Measurements from ENCODE around the gene ACSF2. TPM values are rescaled to one million over a fixed set of nuclear protein-coding genes. Genes with fewer than 3 reads are reported as not detected.
"Not testable (repeated sequence)": the region's sequence is repeated elsewhere in the genome, so short reads cannot be mapped to it uniquely, and the experiment has no call there.

Gene ACSF2
- total RNA-seq, 5 donors from 2014 or later (not counting 1 experiment from before 2014, with no cell fraction given) = 17.7 to 26.4 (median 21.3) TPM

DNA sequence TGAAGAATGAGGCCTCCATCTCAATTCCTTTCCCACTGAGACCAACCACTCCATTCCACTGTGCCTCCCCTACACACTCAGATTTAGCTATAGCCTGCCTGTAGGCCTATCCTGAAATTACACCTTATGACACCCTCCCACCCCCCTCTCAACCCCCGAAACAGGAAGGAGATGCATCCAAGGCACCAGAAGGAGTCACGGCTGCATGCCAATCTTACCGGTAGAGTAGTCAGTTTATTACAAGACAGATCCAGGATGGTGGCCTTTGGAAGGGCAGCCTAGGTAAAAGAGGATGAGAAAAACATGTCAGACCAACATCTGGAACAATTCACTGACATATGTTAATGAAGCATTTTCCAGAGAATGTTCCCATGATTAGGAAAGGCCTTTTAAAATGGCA lies 31.3 kb upstream of the ACSF2 start:
- peak overlapping the region; percentile 85 to 94 (median 89) for H3K4me3 Mint-ChIP-seq
- no peak overlapping the region for H3K4me3 ChIP-seq (ENCODE audit: control insufficient read depth in 1 of 2, extremely low read depth in 1 of 2, low read length in 1 of 2)
- H3K9me3 Mint-ChIP-seq = no peaks in the 10 kb centered on the region
- H3K36me3 Mint-ChIP-seq = peaks cover 31% of the 10 kb centered on the region
- WGBS (ENCODE audit: insufficient coverage) = no CpG with 5 or more reads among the region's 3 CpGs
- H3K27ac ChIP-seq (ENCODE audit: low read length) = no peak overlapping the region
- peaks cover 0 to 53% of the 10 kb centered on the region in 2 donors for H3K36me3 ChIP-seq (ENCODE audit: control insufficient read depth in 2 of 2, extremely low read depth in 1 of 2, insufficient read depth in 1 of 2, low read length in 1 of 2)
- H3K27ac Mint-ChIP-seq = no peak overlapping the region
- DNase-seq (no peak), ATAC-seq (replicated peaks in 1 of 4) (no peak)
- H3K9me3 ChIP-seq = no peaks in the 10 kb centered on the region
- ChIA-PET CTCF (interaction anchor here (0.6 to 1.2 kb wide), 2 partner anchors 9 to 597 kb away, joined by 3 to 14 read pairs; no protein-coding TSS in a partner anchor), POLR2A (no interaction called here)
- no peaks in the 10 kb centered on the region for H3K27me3 Mint-ChIP-seq
- no peaks in the 10 kb centered on the region for H3K27me3 ChIP-seq (replicated peaks in 1 of 2; ENCODE audit: control insufficient read depth in 2 of 2, extremely low read depth in 1 of 2, insufficient read depth in 2 of 2, low read length in 1 of 2)
- H3K4me1 ChIP-seq (ENCODE audit: control insufficient read depth in 1 of 2, extremely low read depth in 1 of 2, insufficient read depth in 2 of 2, low read length in 2 of 2) = peaks cover 17 to 28% of the 10 kb centered on the region in 2 experiments
- H3K4me1 Mint-ChIP-seq = peaks cover 38 to 43% (median 40%) of the 10 kb centered on the region in 3 donors

DNA sequence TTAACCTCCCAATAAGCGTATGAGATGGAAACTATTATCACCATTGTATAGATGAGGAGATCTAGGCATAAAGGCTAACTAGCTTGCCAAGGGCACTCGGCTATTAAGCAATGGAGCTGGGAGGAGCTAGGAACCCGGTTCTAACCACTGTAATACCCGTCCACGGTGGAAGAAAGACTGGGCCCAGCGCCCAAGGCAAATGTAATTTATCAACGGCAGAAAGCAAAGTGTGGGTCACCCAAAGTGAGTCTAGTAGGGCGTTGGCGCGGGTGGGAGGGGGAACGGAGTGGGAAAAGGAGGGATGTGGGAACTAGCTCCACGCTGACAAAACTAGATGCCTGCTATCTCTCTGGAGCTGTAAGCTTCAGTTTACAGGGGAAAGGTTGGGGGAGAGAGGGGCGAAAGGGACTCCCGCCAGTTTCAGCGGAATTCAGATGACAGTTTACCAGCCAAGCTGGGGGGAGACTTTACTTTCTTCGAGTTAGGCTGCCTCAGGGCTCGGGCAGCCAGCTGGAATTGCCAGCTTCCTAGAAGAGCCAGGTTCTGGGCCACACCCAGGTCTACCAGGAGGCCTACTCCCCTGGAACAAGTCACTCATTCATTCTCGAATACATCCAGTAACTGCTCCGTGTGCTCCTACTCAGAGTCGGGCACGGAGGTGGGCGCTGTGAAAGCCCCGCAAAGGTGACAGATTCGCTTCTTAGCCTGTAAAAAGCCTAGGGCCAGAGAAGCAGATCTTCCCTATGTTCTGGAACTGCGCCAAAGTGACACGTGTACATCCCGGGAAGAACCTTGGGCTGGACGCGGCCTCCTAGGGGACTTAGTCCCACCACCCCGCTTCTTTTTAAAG lies 29.5 kb upstream of the ACSF2 start:
- peaks cover 0 to 35% of the 10 kb centered on the region in 2 donors for H3K36me3 ChIP-seq (ENCODE audit: control insufficient read depth in 2 of 2, extremely low read depth in 1 of 2, insufficient read depth in 1 of 2, low read length in 1 of 2)
- no peaks in the 10 kb centered on the region for H3K27me3 ChIP-seq (replicated peaks in 1 of 2; ENCODE audit: control insufficient read depth in 2 of 2, extremely low read depth in 1 of 2, insufficient read depth in 2 of 2, low read length in 1 of 2)
- Mint-ChIP-seq H3K27ac (peak overlapping the region; percentile 84 to 87), H3K4me1 (peaks cover 38 to 43% (median 40%) of the 10 kb centered on the region in 3 donors), H3K4me3 (peak overlapping the region; percentile 85 to 94 (median 89)), H3K27me3 (no peaks in the 10 kb centered on the region), H3K36me3 (peaks cover 28% of the 10 kb centered on the region), H3K9me3 (no peaks in the 10 kb centered on the region)
- WGBS (ENCODE audit: insufficient coverage) = 20% methylated on average over 25 of the region's 30 CpGs
- ATAC-seq (replicated peaks in 1 of 4) (no peak), DNase-seq (peak in 3 of 35 experiments; percentile 6 to 45 (median 16))
- CTCF ChIA-PET = interaction anchor here (0.6 to 3.2 kb wide), 20 partner anchors 8 to 1058 kb away, joined by 3 to 36 read pairs (median 6); partner anchors contain the start of genes ACSF2 (in 1 of the 2) and CACNA1G (in 1 of the 2)
- peaks cover 17 to 28% of the 10 kb centered on the region in 2 experiments for H3K4me1 ChIP-seq (ENCODE audit: control insufficient read depth in 1 of 2, extremely low read depth in 1 of 2, insufficient read depth in 2 of 2, low read length in 2 of 2)
- H3K9me3 ChIP-seq = no peaks in the 10 kb centered on the region
- POLR2A ChIA-PET = interaction anchor here (0.5 to 0.7 kb wide), 4 partner anchors 13 to 48 kb away, joined by 3 to 4 read pairs (median 4); no protein-coding TSS in a partner anchor
- peak overlapping the region; percentile 93 to 99 for H3K4me3 ChIP-seq (ENCODE audit: control insufficient read depth in 1 of 2, extremely low read depth in 1 of 2, low read length in 1 of 2)
- peak overlapping the region; percentile 77 for H3K27ac ChIP-seq (ENCODE audit: low read length)

DNA sequence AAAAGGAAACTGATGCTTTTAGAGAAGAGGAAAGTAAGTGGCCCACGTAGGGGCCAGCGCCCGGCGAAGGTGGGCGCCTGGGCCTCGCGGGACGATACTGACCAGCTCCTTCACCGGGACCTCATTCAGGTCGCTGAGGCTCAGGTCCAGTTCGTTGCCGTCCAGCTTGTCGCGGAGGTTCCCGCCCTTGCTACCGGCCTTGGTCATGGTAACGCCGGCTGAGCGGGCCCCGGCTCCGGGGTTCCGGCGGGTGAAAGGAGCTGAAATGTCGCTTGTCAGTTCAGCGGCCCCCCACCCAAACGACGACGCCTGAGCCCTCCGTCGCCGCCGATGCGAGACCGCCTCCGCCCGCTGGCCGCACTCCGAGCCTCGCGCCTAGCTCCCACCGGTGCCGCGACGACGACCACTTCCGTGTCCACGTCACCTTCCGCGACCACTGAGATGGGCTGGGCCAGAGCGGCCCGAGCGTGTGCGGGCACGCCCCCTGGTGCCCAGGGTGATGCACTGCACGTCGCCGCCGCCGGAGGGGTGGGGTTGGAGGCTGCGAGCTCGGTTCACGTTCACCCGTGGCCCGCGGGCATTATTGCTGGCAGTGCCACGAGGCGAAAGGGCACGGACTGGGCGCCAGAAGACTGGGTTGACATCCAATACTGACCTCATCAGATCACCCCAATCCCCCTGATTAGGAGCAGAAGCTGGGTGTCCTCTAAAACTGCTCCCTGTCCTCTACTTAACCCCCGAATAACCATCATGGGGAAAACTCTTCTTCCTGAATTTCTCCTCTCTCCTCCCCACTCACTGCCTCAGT lies 28.7 kb upstream of the ACSF2 start, which contains the start of gene LRRC59:
Gene LRRC59 (minus strand): TSS at position 413 of the 808 bp plus-strand sequence. CDS start 206 bp downstream, at position 207.
- under 1% methylated on average over 62 of the region's 70 CpGs for WGBS (ENCODE audit: insufficient coverage)
- Histone ChIP-seq H3K36me3 (ENCODE audit: control insufficient read depth in 2 of 2, extremely low read depth in 1 of 2, insufficient read depth in 1 of 2, low read length in 1 of 2) (peaks cover 0 to 27% of the 10 kb centered on the region in 2 donors), H3K27ac (ENCODE audit: low read length) (peak within 1 kb of the TSS; percentile 77), H3K4me1 (ENCODE audit: control insufficient read depth in 1 of 2, extremely low read depth in 1 of 2, insufficient read depth in 2 of 2, low read length in 2 of 2) (peaks cover 17 to 28% of the 10 kb centered on the region in 2 experiments), H3K9me3 (no peaks in the 10 kb centered on the region), H3K27me3 (replicated peaks in 1 of 2; ENCODE audit: control insufficient read depth in 2 of 2, extremely low read depth in 1 of 2, insufficient read depth in 2 of 2, low read length in 1 of 2) (no peaks in the 10 kb centered on the region), H3K4me3 (ENCODE audit: control insufficient read depth in 1 of 2, extremely low read depth in 1 of 2, low read length in 1 of 2) (peak within 1 kb of the TSS; percentile 93 to 99)
- CTCF ChIA-PET = interaction anchor here (0.5 to 3.2 kb wide), 24 partner anchors 9 to 1059 kb away, joined by 3 to 36 read pairs (median 4); partner anchors contain the start of genes ACSF2 (in 1 of the 2), CACNA1G (in 1 of the 2), EME1 (in 1 of the 2) and MRPL27 (in 1 of the 2)
- Mint-ChIP-seq H3K4me1 (peaks cover 38 to 43% (median 40%) of the 10 kb centered on the region in 3 donors), H3K27ac (peak within 1 kb of the TSS; percentile 84 to 87), H3K9me3 (no peaks in the 10 kb centered on the region), H3K27me3 (no peaks in the 10 kb centered on the region), H3K36me3 (peaks cover 21% of the 10 kb centered on the region), H3K4me3 (peak within 1 kb of the TSS; percentile 85 to 94 (median 89))
- ATAC-seq (replicated peaks in 1 of 4) (peak; percentile 98 to 100 (median 98)), DNase-seq (peak; percentile 81 to 96 (median 90))
- POLR2A ChIA-PET = interaction anchor here (0.5 to 1.0 kb wide), 3 partner anchors 34 to 1067 kb away, joined by 3 to 4 read pairs (median 4); no protein-coding TSS in a partner anchor

DNA sequence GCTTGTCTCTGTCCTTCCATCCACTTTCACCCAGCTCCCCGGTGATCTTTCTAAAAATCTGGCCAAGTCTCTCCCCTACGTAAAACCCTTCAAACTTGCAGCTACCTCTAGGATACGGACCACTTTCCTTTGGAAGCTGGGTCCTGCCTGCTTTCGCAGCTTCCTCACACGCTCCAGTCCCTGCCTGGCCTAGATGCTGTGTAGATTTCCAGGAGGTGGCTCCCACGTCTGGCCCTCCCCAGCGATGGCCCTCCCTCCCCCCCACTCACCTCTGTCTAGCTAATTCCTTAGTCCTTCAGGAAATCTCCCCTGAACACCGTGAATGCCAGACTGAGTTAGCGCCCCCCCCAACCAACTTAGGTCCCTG lies 28.1 kb upstream of the ACSF2 start:
- WGBS (ENCODE audit: insufficient coverage) = 77% methylated on average over 8 of the region's 9 CpGs
- Mint-ChIP-seq H3K36me3 (peaks cover 15% of the 10 kb centered on the region), H3K4me1 (peaks cover 37 to 42% (median 40%) of the 10 kb centered on the region in 3 donors), H3K9me3 (no peaks in the 10 kb centered on the region), H3K27me3 (no peaks in the 10 kb centered on the region), H3K4me3 (peak overlapping the region; percentile 85 to 94 (median 89)), H3K27ac (peak overlapping the region; percentile 73 to 76)
- ChIA-PET POLR2A (interaction anchor here in 1 of 2 donors (0.8 to 1.0 kb wide), 2 partner anchors 34 to 1068 kb away, joined by 3 to 4 read pairs; no protein-coding TSS in a partner anchor), CTCF (interaction anchor here (0.5 to 3.2 kb wide), 17 partner anchors 12 to 163 kb away, joined by 3 to 36 read pairs (median 5); partner anchors contain the start of genes ACSF2 (in 1 of the 2), CACNA1G (in 1 of the 2), EME1 (in 1 of the 2) and MRPL27 (in 1 of the 2))
- H3K36me3 ChIP-seq (ENCODE audit: control insufficient read depth in 2 of 2, extremely low read depth in 1 of 2, insufficient read depth in 1 of 2, low read length in 1 of 2) = peaks cover 0 to 21% of the 10 kb centered on the region in 2 donors
- no peaks in the 10 kb centered on the region for H3K9me3 ChIP-seq
- peaks cover 17 to 28% of the 10 kb centered on the region in 2 experiments for H3K4me1 ChIP-seq (ENCODE audit: control insufficient read depth in 1 of 2, extremely low read depth in 1 of 2, insufficient read depth in 2 of 2, low read length in 2 of 2)
- H3K4me3 ChIP-seq (ENCODE audit: control insufficient read depth in 1 of 2, extremely low read depth in 1 of 2, low read length in 1 of 2) = peak overlapping the region in 1 of 2 donors; percentile 93
- H3K27me3 ChIP-seq (replicated peaks in 1 of 2; ENCODE audit: control insufficient read depth in 2 of 2, extremely low read depth in 1 of 2, insufficient read depth in 2 of 2, low read length in 1 of 2) = no peaks in the 10 kb centered on the region
- H3K27ac ChIP-seq (ENCODE audit: low read length) = no peak overlapping the region
- ATAC-seq (replicated peaks in 1 of 4) (no peak), DNase-seq (no peak)

DNA sequence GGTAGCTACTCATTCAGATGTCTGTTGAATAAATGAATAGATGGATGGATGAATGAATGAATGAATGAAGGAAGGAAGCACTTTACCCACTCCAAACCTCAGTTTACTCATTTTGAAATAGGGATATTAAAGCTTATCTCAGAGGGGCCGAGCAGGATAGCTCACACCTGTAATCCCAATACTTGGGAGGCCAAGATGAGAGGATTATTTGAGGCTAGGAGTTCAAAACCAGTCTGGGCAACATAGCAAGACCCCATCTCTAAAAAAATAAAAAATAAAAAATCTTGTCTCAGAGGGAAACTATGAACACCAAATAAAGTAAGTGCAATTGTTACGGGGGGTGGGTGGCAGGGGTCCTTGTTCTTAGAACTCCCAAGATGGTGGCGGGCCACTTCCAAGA lies 27.3 kb upstream of the ACSF2 start:
- Mint-ChIP-seq H3K4me3 (peak overlapping the region in 2 of 3 donors; percentile 85 to 94), H3K4me1 (peaks cover 30 to 36% (median 35%) of the 10 kb centered on the region in 3 donors)
- Histone ChIP-seq H3K4me1 (ENCODE audit: control insufficient read depth in 1 of 2, extremely low read depth in 1 of 2, insufficient read depth in 2 of 2, low read length in 2 of 2) (peaks cover 17 to 28% of the 10 kb centered on the region in 2 experiments), H3K36me3 (ENCODE audit: control insufficient read depth in 2 of 2, extremely low read depth in 1 of 2, insufficient read depth in 1 of 2, low read length in 1 of 2) (peaks cover 0 to 14% of the 10 kb centered on the region in 2 donors)
- H3K4me3 ChIP-seq (ENCODE audit: control insufficient read depth in 1 of 2, extremely low read depth in 1 of 2, low read length in 1 of 2); H3K27me3 Mint-ChIP-seq; H3K27ac ChIP-seq (ENCODE audit: low read length); H3K9me3 ChIP-seq; H3K9me3 Mint-ChIP-seq; ATAC-seq (replicated peaks in 1 of 4); H3K27me3 ChIP-seq (replicated peaks in 1 of 2; ENCODE audit: control insufficient read depth in 2 of 2, extremely low read depth in 1 of 2, insufficient read depth in 2 of 2, low read length in 1 of 2); H3K27ac Mint-ChIP-seq; POLR2A ChIA-PET; H3K36me3 Mint-ChIP-seq; DNase-seq: not testable (repeated sequence)
- CTCF ChIA-PET = interaction anchor here (0.5 to 3.2 kb wide), 8 partner anchors 18 to 250 kb away, joined by 3 to 36 read pairs (median 3); partner anchors contain the start of genes EME1 (in 1 of the 2) and MRPL27 (in 1 of the 2)
- 100% methylated on average over 2 of the region's 3 CpGs for WGBS (ENCODE audit: insufficient coverage)

All from T-cell (primary cell).